Nephron (organoid): ENCODE results near the gene FGGY.
A peak's percentile ranks its signal among the peaks of the same experiment; 100 is the strongest.
"Not testable (repeated sequence)": the region's sequence is repeated elsewhere in the genome, so short reads cannot be mapped to it uniquely, and the experiment has no call there.

ENCODE experiments used
- H3K27ac Mint-ChIP-seq, 3 experiments: 2 replicates each; pipeline ENCODE4 v1.8.0; 2020; ENCODE audit warnings: mixed read lengths in 3 of 3, mild to moderate bottlenecking in 2 of 3, moderate library complexity in 1 of 3
- H3K27me3 Mint-ChIP-seq: 2 replicates; pipeline ENCODE4 v1.8.0; 2021; ENCODE audit warnings: low read depth, mild to moderate bottlenecking, moderate library complexity, mixed read lengths
- H3K36me3 Mint-ChIP-seq: 2 replicates; pipeline ENCODE4 v1.8.0; 2020; ENCODE audit warnings: low read depth, mixed read lengths
- H3K4me1 Mint-ChIP-seq: 2 replicates; pipeline ENCODE4 v1.8.0; 2020; ENCODE audit warnings: mixed read lengths
- H3K4me3 Mint-ChIP-seq, 3 experiments: 2 replicates each; pipeline ENCODE4 v1.8.0; 2020; ENCODE audit warnings: mild to moderate bottlenecking in 3 of 3, mixed read lengths in 3 of 3, moderate library complexity in 2 of 3
- H3K9me3 Mint-ChIP-seq: 2 replicates; pipeline ENCODE4 v1.8.0; 2020; ENCODE audit warnings: mixed read lengths
- TF ChIP-seq, protein P1 (sequence below), 3 experiments: fragments of 200-600 bp; sonication (generic); IDR thresholded peaks; one replicate each; pipeline ENCODE4 v1.5.0; 2021; ENCODE audit warnings: antibody characterized with exemption in 3 of 3; ENCODE audit not compliant: unreplicated experiment in 3 of 3

Gene FGGY

DNA sequence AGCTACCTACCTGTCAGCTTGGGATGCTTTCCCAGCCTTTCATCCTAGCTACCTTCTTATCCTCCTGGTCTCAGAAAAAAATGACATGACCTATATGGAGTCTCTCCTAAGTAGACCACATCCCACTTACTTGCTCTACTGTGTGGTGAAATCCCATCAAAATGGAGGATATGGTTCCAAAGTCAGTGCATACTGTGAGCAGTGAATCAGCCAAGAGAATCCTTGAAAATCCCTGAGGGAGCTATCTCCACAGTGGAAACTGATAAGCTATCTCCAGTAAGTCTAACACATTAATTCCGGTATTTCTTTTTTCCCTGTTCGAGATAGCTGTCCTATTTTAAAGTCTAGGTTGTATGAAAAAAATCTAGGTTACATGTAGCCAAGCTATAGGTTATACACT, 189.7 kb downstream of the FGGY start:
- H3K9me3 Mint-ChIP-seq = peaks cover 4% of the 10 kb centered on the region
- H3K4me1 Mint-ChIP-seq = peaks cover 26% of the 10 kb centered on the region
- H3K27me3 Mint-ChIP-seq = no peaks in the 10 kb centered on the region
- H3K27ac Mint-ChIP-seq = peak overlapping the region in 2 of 3 experiments; percentile 52 to 92
- TF ChIP-seq, protein P1, sequence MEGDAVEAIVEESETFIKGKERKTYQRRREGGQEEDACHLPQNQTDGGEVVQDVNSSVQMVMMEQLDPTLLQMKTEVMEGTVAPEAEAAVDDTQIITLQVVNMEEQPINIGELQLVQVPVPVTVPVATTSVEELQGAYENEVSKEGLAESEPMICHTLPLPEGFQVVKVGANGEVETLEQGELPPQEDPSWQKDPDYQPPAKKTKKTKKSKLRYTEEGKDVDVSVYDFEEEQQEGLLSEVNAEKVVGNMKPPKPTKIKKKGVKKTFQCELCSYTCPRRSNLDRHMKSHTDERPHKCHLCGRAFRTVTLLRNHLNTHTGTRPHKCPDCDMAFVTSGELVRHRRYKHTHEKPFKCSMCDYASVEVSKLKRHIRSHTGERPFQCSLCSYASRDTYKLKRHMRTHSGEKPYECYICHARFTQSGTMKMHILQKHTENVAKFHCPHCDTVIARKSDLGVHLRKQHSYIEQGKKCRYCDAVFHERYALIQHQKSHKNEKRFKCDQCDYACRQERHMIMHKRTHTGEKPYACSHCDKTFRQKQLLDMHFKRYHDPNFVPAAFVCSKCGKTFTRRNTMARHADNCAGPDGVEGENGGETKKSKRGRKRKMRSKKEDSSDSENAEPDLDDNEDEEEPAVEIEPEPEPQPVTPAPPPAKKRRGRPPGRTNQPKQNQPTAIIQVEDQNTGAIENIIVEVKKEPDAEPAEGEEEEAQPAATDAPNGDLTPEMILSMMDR (IDR thresholded peaks at IDR 0.05; ENCODE audit: unreplicated experiment in 3 of 3) = no peak
- no peaks in the 10 kb centered on the region for H3K36me3 Mint-ChIP-seq
- H3K4me3 Mint-ChIP-seq = no peak overlapping the region

DNA sequence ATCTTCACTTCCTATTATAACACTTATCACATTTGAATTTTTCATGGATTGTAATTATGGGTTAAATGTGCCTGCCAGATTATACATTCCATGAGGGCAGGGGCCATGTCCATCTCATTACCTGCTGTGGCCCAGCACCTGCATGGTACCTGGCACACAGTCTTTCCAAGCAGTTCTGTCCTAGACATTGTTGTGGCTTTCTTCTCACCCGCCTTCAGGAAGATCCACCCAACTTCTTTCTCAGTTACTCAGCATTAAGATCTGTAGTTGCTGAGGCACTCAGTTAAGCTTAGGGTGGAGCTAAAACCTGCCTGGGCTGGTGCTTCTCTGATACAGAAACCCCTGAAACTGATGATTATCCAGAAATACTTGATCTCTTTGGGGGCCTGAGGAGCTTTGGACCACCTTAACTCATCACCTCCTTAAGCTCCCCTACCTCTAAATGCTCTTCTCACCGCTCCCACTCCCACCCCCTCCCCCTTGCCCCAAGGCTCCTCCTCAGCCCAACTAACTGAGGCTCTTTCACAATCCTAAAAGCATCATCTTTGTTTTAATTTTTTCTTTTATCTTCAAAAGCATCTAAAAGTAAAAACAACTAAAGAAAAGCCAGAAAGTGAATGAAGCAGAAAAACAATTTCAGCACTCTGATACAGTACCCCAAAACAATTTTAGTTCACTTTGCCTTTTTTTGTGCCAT, 190.6 kb downstream of the FGGY start:
- Mint-ChIP-seq H3K4me3 (no peak overlapping the region), H3K27me3 (no peaks in the 10 kb centered on the region), H3K4me1 (peaks cover 26% of the 10 kb centered on the region), H3K36me3 (peaks cover 5% of the 10 kb centered on the region), H3K9me3 (peaks cover 9% of the 10 kb centered on the region), H3K27ac (peak overlapping the region in 2 of 3 experiments; percentile 51 to 52)
- TF ChIP-seq, protein P1 (IDR thresholded peaks at IDR 0.05; ENCODE audit: unreplicated experiment in 3 of 3) = no peak

DNA sequence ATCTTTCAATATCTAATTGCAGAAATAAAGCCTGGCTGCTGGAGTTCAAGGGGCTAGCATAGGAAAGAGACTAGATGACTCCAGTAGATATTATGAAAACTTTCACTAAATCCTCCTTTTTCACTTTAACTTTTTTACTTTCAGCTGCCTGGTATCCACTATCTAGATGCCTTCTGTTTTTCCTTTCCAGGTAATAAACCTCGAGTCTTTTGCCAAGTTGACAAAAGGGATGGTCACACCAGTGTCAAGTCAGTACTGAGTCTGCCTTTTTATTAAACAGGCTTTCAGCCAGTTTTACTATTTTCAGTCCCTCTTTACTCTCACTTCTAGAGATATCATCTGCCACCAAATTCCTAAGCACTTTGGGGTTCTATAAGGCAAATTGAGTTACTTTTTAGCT, 195.6 kb downstream of the FGGY start:
- peaks cover 30% of the 10 kb centered on the region for H3K9me3 Mint-ChIP-seq
- no peaks in the 10 kb centered on the region for H3K27me3 Mint-ChIP-seq
- TF ChIP-seq, protein P1 (IDR thresholded peaks at IDR 0.05; ENCODE audit: unreplicated experiment in 3 of 3) = no peak
- H3K4me3 Mint-ChIP-seq = no peak overlapping the region
- no peaks in the 10 kb centered on the region for H3K4me1 Mint-ChIP-seq
- no peak overlapping the region for H3K27ac Mint-ChIP-seq
- H3K36me3 Mint-ChIP-seq = peaks cover 14% of the 10 kb centered on the region

DNA sequence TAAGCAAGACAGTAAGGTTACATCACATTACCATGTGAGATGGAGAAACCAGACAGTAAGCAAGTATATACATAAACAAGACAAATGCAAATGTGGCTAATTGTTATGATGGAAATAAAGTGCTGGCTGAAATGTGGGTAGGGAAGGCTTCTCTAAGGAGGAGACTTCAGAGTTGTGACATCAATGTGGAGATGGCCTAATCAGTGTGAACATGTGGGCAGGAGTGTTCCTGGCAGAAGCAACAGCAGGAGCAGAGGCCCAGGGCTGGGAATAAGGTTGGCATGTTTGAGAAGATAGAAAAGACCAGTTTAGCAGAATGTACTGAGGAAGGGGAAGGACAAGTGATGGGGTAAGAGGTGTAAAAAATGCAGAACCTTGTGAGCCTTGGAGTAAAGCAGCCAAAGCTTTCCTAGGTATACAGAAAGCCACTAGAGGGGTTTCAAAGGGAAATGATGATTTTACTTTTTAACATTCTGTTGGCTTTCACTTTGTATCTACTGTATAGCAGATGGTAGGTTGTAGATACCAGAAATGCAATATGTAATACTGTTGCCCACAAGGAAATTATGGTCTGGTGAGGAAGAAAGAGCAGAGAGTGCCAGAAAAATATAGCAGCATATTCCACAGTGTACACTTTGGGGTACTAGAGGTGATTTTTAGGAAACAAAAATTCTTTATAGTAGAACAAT, 197.4 kb downstream of the FGGY start:
- H3K4me3 Mint-ChIP-seq = no peak overlapping the region
- H3K27me3 Mint-ChIP-seq = no peaks in the 10 kb centered on the region
- no peak overlapping the region for H3K27ac Mint-ChIP-seq
- peaks cover 14% of the 10 kb centered on the region for H3K36me3 Mint-ChIP-seq
- peaks cover 9% of the 10 kb centered on the region for H3K4me1 Mint-ChIP-seq
- peaks cover 33% of the 10 kb centered on the region for H3K9me3 Mint-ChIP-seq
- TF ChIP-seq, protein P1 (IDR thresholded peaks at IDR 0.05; ENCODE audit: unreplicated experiment in 3 of 3) = no peak

DNA sequence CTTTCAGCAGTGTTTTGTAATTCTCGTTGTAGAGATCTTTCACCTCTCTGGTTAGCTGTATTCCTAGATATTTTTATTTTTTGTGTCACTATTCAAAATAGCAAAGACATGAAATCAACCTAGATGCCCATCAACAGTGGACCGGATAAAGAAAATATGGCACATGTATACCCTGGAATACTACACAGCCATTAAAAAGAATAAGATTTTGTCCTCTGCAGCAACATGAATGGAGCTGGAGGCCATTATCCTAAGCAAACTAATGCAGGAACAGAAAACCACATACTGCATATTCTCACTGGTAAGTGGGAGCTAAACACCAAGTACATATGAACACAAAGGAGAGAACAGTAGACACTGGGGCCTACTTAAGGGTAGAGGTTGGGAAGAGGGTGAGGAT, 199.3 kb downstream of the FGGY start:
- H3K27me3 Mint-ChIP-seq, H3K4me3 Mint-ChIP-seq, H3K27ac Mint-ChIP-seq: not testable (repeated sequence)
- Mint-ChIP-seq H3K36me3 (peaks cover 14% of the 10 kb centered on the region), H3K4me1 (peaks cover 26% of the 10 kb centered on the region), H3K9me3 (peaks cover 29% of the 10 kb centered on the region)

DNA sequence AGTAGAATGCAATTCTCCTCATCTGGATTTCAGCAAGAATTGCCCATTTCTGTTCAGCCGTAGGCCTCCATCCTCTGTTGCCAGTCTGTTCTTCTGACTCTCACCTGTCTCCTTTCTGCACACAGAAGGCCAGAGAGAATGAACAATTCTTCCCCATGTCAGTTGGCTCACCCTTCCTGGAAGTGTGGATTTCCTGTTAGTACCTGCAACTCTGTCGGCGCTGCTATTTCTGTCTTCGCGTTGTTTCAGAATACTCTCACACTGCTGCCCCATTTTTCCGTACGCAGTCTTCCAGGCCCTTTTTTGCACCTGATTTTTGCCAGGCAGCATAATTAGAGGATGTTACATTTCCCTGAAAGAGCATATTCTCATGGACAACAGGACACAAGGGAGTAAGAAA, 200.7 kb downstream of the FGGY start:
- H3K9me3 Mint-ChIP-seq = peaks cover 24% of the 10 kb centered on the region
- no peaks in the 10 kb centered on the region for H3K27me3 Mint-ChIP-seq
- H3K27ac Mint-ChIP-seq = peak overlapping the region in 2 of 3 experiments; percentile 69 to 84
- H3K36me3 Mint-ChIP-seq = peaks cover 9% of the 10 kb centered on the region
- peaks cover 36% of the 10 kb centered on the region for H3K4me1 Mint-ChIP-seq
- no peak overlapping the region for H3K4me3 Mint-ChIP-seq
- TF ChIP-seq, protein P1 (IDR thresholded peaks at IDR 0.05; ENCODE audit: unreplicated experiment in 3 of 3) = no peak
